ENCODE results near the gene NR3C2.

The NR3C2 gene

GRCh38 chr4:148248824-148249223, 193.4 kb downstream of the NR3C2 start:
- H3K27ac ChIP-seq (ENCODE audit: low read depth, low read length) = no peak overlapping the region
- H3K36me3 ChIP-seq (ENCODE audit: low read length) = no peaks in the 10 kb centered on the region
- no peaks in the 10 kb centered on the region for H3K9me3 ChIP-seq (ENCODE audit: insufficient read depth, low read length)
- H2AFZ ChIP-seq (ENCODE audit: low read depth, low read length, severe bottlenecking) = no peak overlapping the region
- H3K9me2 ChIP-seq (replicated peaks; ENCODE audit: insufficient read depth, low read length) = no peaks in the 10 kb centered on the region
- no peaks in the 10 kb centered on the region for H3K27me3 ChIP-seq (ENCODE audit: low read length)
- no peak overlapping the region for H3K9ac ChIP-seq (ENCODE audit: low read length)
- H3K4me2 ChIP-seq (ENCODE audit: low read depth, low read length, poor library complexity, severe bottlenecking) = no peak overlapping the region
- H3K79me2 ChIP-seq (ENCODE audit: insufficient read depth, low read length) = no peaks in the 10 kb centered on the region
- TF ChIP-seq, protein P1, sequence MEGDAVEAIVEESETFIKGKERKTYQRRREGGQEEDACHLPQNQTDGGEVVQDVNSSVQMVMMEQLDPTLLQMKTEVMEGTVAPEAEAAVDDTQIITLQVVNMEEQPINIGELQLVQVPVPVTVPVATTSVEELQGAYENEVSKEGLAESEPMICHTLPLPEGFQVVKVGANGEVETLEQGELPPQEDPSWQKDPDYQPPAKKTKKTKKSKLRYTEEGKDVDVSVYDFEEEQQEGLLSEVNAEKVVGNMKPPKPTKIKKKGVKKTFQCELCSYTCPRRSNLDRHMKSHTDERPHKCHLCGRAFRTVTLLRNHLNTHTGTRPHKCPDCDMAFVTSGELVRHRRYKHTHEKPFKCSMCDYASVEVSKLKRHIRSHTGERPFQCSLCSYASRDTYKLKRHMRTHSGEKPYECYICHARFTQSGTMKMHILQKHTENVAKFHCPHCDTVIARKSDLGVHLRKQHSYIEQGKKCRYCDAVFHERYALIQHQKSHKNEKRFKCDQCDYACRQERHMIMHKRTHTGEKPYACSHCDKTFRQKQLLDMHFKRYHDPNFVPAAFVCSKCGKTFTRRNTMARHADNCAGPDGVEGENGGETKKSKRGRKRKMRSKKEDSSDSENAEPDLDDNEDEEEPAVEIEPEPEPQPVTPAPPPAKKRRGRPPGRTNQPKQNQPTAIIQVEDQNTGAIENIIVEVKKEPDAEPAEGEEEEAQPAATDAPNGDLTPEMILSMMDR (IDR thresholded peaks at IDR 0.05; ENCODE audit: insufficient read depth, low read length, poor library complexity, severe bottlenecking) = no peak
- no peak for TF ChIP-seq EZH2phosphoT487 (conservative IDR thresholded peaks at IDR 0.05; ENCODE audit: low read length)
- no peak overlapping the region for H3K4me3 ChIP-seq (ENCODE audit: insufficient read depth, low read length, poor library complexity, severe bottlenecking)
- no peaks in the 10 kb centered on the region for H3F3A ChIP-seq (ENCODE audit: insufficient read depth)
- no peaks in the 10 kb centered on the region for H4K20me1 ChIP-seq (ENCODE audit: low read depth, low read length)

GRCh38 chr4:148245015-148245414, 197.2 kb downstream of the NR3C2 start:
- Histone ChIP-seq H3K36me3 (ENCODE audit: low read length) (no peaks in the 10 kb centered on the region), H3K9me2 (replicated peaks; ENCODE audit: insufficient read depth, low read length) (no peaks in the 10 kb centered on the region), H3K27ac (ENCODE audit: low read depth, low read length) (no peak overlapping the region), H4K20me1 (ENCODE audit: low read depth, low read length) (no peaks in the 10 kb centered on the region), H3F3A (ENCODE audit: insufficient read depth) (no peaks in the 10 kb centered on the region), H3K27me3 (ENCODE audit: low read length) (no peaks in the 10 kb centered on the region), H3K4me3 (ENCODE audit: insufficient read depth, low read length, poor library complexity, severe bottlenecking) (no peak overlapping the region), H3K9me3 (ENCODE audit: insufficient read depth, low read length) (no peaks in the 10 kb centered on the region), H3K9ac (ENCODE audit: low read length) (no peak overlapping the region), H2AFZ (ENCODE audit: low read depth, low read length, severe bottlenecking) (no peak overlapping the region), H3K4me2 (ENCODE audit: low read depth, low read length, poor library complexity, severe bottlenecking) (no peak overlapping the region), H3K79me2 (ENCODE audit: insufficient read depth, low read length) (no peaks in the 10 kb centered on the region)
- TF ChIP-seq, protein P1 (IDR thresholded peaks at IDR 0.05; ENCODE audit: insufficient read depth, low read length, poor library complexity, severe bottlenecking) = no peak
- no peak for TF ChIP-seq EZH2phosphoT487 (conservative IDR thresholded peaks at IDR 0.05; ENCODE audit: low read length)

- no peaks in the 10 kb centered on the region for H3K79me2 ChIP-seq (ENCODE audit: insufficient read depth, low read length)
- no peak overlapping the region for H2AFZ ChIP-seq (ENCODE audit: low read depth, low read length, severe bottlenecking)
- H3K9me3 ChIP-seq (ENCODE audit: insufficient read depth, low read length) = no peaks in the 10 kb centered on the region
- H3K27me3 ChIP-seq (ENCODE audit: low read length) = no peaks in the 10 kb centered on the region
- no peak overlapping the region for H3K27ac ChIP-seq (ENCODE audit: low read depth, low read length)
- no peaks in the 10 kb centered on the region for H4K20me1 ChIP-seq (ENCODE audit: low read depth, low read length)
- H3F3A ChIP-seq (ENCODE audit: insufficient read depth) = no peaks in the 10 kb centered on the region
- H3K36me3 ChIP-seq (ENCODE audit: low read length) = no peaks in the 10 kb centered on the region
- TF ChIP-seq, protein P1 (IDR thresholded peaks at IDR 0.05; ENCODE audit: insufficient read depth, low read length, poor library complexity, severe bottlenecking) = no peak
- no peak for TF ChIP-seq EZH2phosphoT487 (conservative IDR thresholded peaks at IDR 0.05; ENCODE audit: low read length)
- no peak overlapping the region for H3K4me3 ChIP-seq (ENCODE audit: insufficient read depth, low read length, poor library complexity, severe bottlenecking)
- no peaks in the 10 kb centered on the region for H3K9me2 ChIP-seq (replicated peaks; ENCODE audit: insufficient read depth, low read length)
- H3K4me2 ChIP-seq (ENCODE audit: low read depth, low read length, poor library complexity, severe bottlenecking) = no peak overlapping the region
- no peak overlapping the region for H3K9ac ChIP-seq (ENCODE audit: low read length)
Observed at GRCh38 chr4:148243837-148244236, 198.4 kb downstream of the NR3C2 start.
